ENCODE measurements around the gene ACTN2.
"Not testable (repeated sequence)": the region's sequence is repeated elsewhere in the genome, so short reads cannot be mapped to it uniquely, and the experiment has no call there.

Gene ACTN2

DNA sequence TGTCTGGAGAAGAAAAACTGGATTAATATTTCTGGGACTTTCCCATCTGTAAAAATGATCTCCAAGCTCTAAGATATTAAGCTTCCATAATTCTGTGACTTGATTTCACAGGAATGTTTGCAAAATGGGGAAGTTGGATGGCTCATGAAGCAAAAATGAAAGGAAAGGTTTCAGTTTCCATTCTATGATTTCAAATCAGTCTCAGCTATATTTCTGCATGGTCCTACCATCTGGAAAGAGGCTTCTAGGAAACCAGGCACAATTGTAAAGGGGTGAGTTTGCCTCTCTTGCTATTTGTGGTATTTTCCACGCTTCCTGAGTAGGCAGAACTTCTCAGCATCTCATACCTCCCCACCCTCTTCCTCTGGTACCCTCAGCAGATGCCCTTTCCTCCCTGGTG lies 22.4 kb upstream of the ACTN2 start:
- TF ChIP-seq ZNF138 (tag by site-specific recombination; IDR thresholded peaks at IDR 0.05; ENCODE audit: borderline replicate concordance) (no peak), TRIM28 (IDR thresholded peaks at IDR 0.05; ENCODE audit: borderline replicate concordance, low read length) (no peak), KLF1 (tag by site-specific recombination; IDR thresholded peaks at IDR 0.05) (no peak), ZNF596 (tag by site-specific recombination; IDR thresholded peaks at IDR 0.05) (no peak), ZEB2 (tag by site-specific recombination; IDR thresholded peaks at IDR 0.05) (no peak), SALL2 (tag by site-specific recombination; IDR thresholded peaks at IDR 0.05; ENCODE audit: borderline replicate concordance) (no peak), KLF10 (tag by site-specific recombination; IDR thresholded peaks at IDR 0.05) (no peak), ZSCAN16 (tag by site-specific recombination; IDR thresholded peaks at IDR 0.05) (no peak), PRDM4 (tag by site-specific recombination; IDR thresholded peaks at IDR 0.05) (no peak), ZSCAN18 (tag by site-specific recombination; IDR thresholded peaks at IDR 0.05) (no peak), ZNF76 (tag by site-specific recombination; IDR thresholded peaks at IDR 0.05; ENCODE audit: borderline replicate concordance, low read depth) (no peak), GLI2 (tag by site-specific recombination; IDR thresholded peaks at IDR 0.05; ENCODE audit: borderline replicate concordance, low read depth) (no peak), ZNF391 (tag by site-specific recombination; IDR thresholded peaks at IDR 0.05; ENCODE audit: borderline replicate concordance, low read depth) (no peak)
- ChIA-PET CTCF (no interaction called here), POLR2A (no interaction called here)
- H3K9me3 ChIP-seq (ENCODE audit: control insufficient read depth, insufficient read depth, low read depth, low read length): no peaks in the 10 kb centered on the region
- H3K4me3 ChIP-seq (ENCODE audit: low read depth, low read length): no peak overlapping the region
- no peaks in the 10 kb centered on the region for H3K36me3 ChIP-seq (ENCODE audit: control insufficient read depth in 2 of 2, insufficient read depth in 1 of 2, low read length in 2 of 2)
- H3K27ac ChIP-seq (ENCODE audit: extremely low read depth, low read depth, low read length): no peak overlapping the region
- no peaks in the 10 kb centered on the region for H3K4me1 ChIP-seq (ENCODE audit: control insufficient read depth, insufficient read depth, low read length)

- H3K4me3 ChIP-seq (ENCODE audit: low read depth, low read length); POLR2A ChIA-PET; H3K36me3 ChIP-seq (ENCODE audit: control insufficient read depth in 2 of 2, insufficient read depth in 1 of 2, low read length in 2 of 2); H3K4me1 ChIP-seq (ENCODE audit: control insufficient read depth, insufficient read depth, low read length); CTCF ChIA-PET; H3K9me3 ChIP-seq (ENCODE audit: control insufficient read depth, insufficient read depth, low read depth, low read length); H3K27ac ChIP-seq (ENCODE audit: extremely low read depth, low read depth, low read length): not testable (repeated sequence)
- peak; percentile 92 for TF ChIP-seq ZNF366 (tag by site-specific recombination; conservative IDR thresholded peaks at IDR 0.05)
Measured at GRCh38 chr1:236668909-236669308, 17.4 kb upstream of the ACTN2 start.

- Histone ChIP-seq H3K27ac (ENCODE audit: extremely low read depth, low read depth, low read length) (no peak overlapping the region), H3K4me3 (ENCODE audit: low read depth, low read length) (no peak overlapping the region), H3K9me3 (ENCODE audit: control insufficient read depth, insufficient read depth, low read depth, low read length) (no peaks in the 10 kb centered on the region), H3K4me1 (ENCODE audit: control insufficient read depth, insufficient read depth, low read length) (peaks cover 3% of the 10 kb centered on the region; the same call in 1 of the 2 replicates), H3K36me3 (ENCODE audit: control insufficient read depth in 2 of 2, insufficient read depth in 1 of 2, low read length in 2 of 2) (no peaks in the 10 kb centered on the region)
- TF ChIP-seq ZNF768 (tag by site-specific recombination; IDR thresholded peaks at IDR 0.05) (no peak), GFI1B (tag by site-specific recombination; IDR thresholded peaks at IDR 0.05) (peak; percentile 75; the same call in 1 of the 2 replicates), ZSCAN16 (tag by site-specific recombination; IDR thresholded peaks at IDR 0.05) (no peak)
- TF ChIP-seq, protein P1, sequence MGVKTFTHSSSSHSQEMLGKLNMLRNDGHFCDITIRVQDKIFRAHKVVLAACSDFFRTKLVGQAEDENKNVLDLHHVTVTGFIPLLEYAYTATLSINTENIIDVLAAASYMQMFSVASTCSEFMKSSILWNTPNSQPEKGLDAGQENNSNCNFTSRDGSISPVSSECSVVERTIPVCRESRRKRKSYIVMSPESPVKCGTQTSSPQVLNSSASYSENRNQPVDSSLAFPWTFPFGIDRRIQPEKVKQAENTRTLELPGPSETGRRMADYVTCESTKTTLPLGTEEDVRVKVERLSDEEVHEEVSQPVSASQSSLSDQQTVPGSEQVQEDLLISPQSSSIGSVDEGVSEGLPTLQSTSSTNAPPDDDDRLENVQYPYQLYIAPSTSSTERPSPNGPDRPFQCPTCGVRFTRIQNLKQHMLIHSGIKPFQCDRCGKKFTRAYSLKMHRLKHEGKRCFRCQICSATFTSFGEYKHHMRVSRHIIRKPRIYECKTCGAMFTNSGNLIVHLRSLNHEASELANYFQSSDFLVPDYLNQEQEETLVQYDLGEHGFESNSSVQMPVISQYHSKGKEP (tag by site-specific recombination; IDR thresholded peaks at IDR 0.05): peak; percentile 67; the same call in 1 of the 2 replicates
- POLR2A ChIA-PET: no interaction called here
- CTCF ChIA-PET: interaction anchor here (0.6 to 0.8 kb wide), 2 partner anchors 52 to 89 kb away, joined by 3 read pairs; no protein-coding TSS in a partner anchor
Measured at GRCh38 chr1:236670060-236670459, 16.2 kb upstream of the ACTN2 start.
